ENCODE results near the gene UNC13A. TPM values are rescaled to one million over a fixed set of nuclear protein-coding genes. Genes with fewer than 3 reads are reported as not detected.

UNC13A gene
- total and polyA plus RNA-seq, 2 of the 13 experiments (the other 11 are each of a cell fraction or from before 2014, with no cell fraction given) = 0.11 to 0.45 TPM

DNA sequence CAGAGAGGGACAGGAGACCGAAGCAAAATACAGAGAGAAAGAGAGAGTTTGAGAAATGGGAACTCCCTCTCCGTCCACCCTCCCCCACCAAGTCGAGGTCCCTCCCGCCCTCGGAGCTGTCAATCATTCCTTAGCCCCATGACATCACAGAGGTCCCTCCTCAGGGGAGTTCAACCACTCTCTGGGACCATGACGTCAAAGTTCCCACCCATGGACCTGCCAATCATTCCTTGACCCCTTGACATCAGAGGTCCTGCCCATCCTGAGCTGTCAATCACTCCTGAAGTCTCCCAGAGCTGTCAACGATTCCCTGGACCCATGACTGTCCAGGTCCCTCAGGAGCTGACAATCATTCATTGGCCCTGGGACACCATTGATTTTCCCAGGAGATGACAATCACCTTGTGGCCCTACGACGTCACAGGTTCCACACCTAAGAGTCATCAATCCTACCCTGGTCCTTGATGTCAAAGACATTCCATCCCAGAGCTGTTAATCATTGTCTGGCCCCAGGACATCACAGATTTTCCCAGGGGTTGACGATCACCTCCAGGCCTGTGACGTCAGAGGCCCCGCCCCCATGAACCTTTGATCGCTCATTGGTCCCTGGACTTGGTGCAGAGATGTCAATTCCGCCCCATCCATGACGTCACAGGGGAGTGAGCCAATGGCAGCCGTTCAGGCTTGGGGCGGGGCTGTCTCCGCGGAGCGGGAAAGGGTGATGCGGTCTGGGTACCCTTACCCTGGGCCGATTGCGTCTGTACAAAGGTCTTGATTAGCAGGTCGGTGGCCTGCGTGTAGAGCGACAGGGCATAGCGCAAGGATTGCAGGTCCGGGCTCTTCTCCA, 71.0 kb downstream of the UNC13A start (continued):
- no peak for TF ChIP-seq ZNF432 (CRISPR knock-in tag; IDR thresholded peaks at IDR 0.05; ENCODE audit: borderline replicate concordance)
- no peak for TF ChIP-seq DPF2 (CRISPR knock-in tag; IDR thresholded peaks at IDR 0.05; ENCODE audit: borderline replicate concordance, low read depth)
- no peak for TF ChIP-seq SMARCE1 (IDR thresholded peaks at IDR 0.05; ENCODE audit: borderline replicate concordance)
- TF ChIP-seq BORCS8-MEF2B (CRISPR knock-in tag; IDR thresholded peaks at IDR 0.05) = no peak
- peak; percentile 89 for TF ChIP-seq ATF1 (CRISPR knock-in tag; IDR thresholded peaks at IDR 0.05)
- TF ChIP-seq KLF6 (CRISPR knock-in tag; IDR thresholded peaks at IDR 0.05) = no peak
- TF ChIP-seq ISX (CRISPR knock-in tag; conservative IDR thresholded peaks at IDR 0.05) = no peak
- TF ChIP-seq SAP130 (CRISPR knock-in tag; IDR thresholded peaks at IDR 0.05; ENCODE audit: low read depth) = no peak
- TF ChIP-seq ZNF546 (CRISPR knock-in tag; conservative IDR thresholded peaks at IDR 0.05) = no peak
- no peak for TF ChIP-seq ZNF577 (CRISPR knock-in tag; IDR thresholded peaks at IDR 0.05; ENCODE audit: borderline replicate concordance, low read depth)
- TF ChIP-seq GLI4 (CRISPR knock-in tag; IDR thresholded peaks at IDR 0.05; ENCODE audit: borderline replicate concordance) = no peak
- TF ChIP-seq MAFK (conservative IDR thresholded peaks at IDR 0.05 in 1 of 2, IDR thresholded peaks at IDR 0.05 in 1 of 2; ENCODE audit: low read length in 2 of 2) = no peak
- TF ChIP-seq GATAD1 (CRISPR knock-in tag; IDR thresholded peaks at IDR 0.05) = no peak
- no peak for TF ChIP-seq ZFP90 (CRISPR knock-in tag; IDR thresholded peaks at IDR 0.05; ENCODE audit: borderline replicate concordance)
- TF ChIP-seq ZNF276 (CRISPR knock-in tag; IDR thresholded peaks at IDR 0.05; ENCODE audit: low read depth) = no peak
- no peak for TF ChIP-seq ZNF609 (CRISPR knock-in tag; IDR thresholded peaks at IDR 0.05; ENCODE audit: borderline replicate concordance)
- no peak for TF ChIP-seq XRCC5 (optimal IDR thresholded peaks at IDR 0.05; ENCODE audit: low read length)
- TF ChIP-seq ZNF17 (CRISPR knock-in tag; IDR thresholded peaks at IDR 0.05) = no peak
- TF ChIP-seq, protein P1, sequence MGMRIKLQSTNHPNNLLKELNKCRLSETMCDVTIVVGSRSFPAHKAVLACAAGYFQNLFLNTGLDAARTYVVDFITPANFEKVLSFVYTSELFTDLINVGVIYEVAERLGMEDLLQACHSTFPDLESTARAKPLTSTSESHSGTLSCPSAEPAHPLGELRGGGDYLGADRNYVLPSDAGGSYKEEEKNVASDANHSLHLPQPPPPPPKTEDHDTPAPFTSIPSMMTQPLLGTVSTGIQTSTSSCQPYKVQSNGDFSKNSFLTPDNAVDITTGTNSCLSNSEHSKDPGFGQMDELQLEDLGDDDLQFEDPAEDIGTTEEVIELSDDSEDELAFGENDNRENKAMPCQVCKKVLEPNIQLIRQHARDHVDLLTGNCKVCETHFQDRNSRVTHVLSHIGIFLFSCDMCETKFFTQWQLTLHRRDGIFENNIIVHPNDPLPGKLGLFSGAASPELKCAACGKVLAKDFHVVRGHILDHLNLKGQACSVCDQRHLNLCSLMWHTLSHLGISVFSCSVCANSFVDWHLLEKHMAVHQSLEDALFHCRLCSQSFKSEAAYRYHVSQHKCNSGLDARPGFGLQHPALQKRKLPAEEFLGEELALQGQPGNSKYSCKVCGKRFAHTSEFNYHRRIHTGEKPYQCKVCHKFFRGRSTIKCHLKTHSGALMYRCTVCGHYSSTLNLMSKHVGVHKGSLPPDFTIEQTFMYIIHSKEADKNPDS (CRISPR knock-in tag; IDR thresholded peaks at IDR 0.05) = no peak
- TF ChIP-seq ZNF274 (CRISPR knock-in tag; IDR thresholded peaks at IDR 0.05) = no peak
- TF ChIP-seq SMARCC2 (IDR thresholded peaks at IDR 0.05) = no peak

All from HepG2 (cell line).